Duodenal mucosa (tissue), 2 donors: ENCODE results near the gene UNC5B.

Experiments
- H3K27ac ChIP-seq: one replicate; pipeline ENCODE4 v1.7.0; 2013; ENCODE audit warnings: low read depth, low read length
- H3K27me3 ChIP-seq, 2 donors: one replicate each; pipeline ENCODE4 v1.7.0; 2013; ENCODE audit warnings: low read length in 2 of 2, control low read depth in 1 of 2; ENCODE audit not compliant: insufficient read depth in 2 of 2, control insufficient read depth in 1 of 2
- H3K36me3 ChIP-seq, 2 donors: one replicate each; pipeline ENCODE4 v1.7.0; 2013; ENCODE audit warnings: low read length in 2 of 2, control low read depth in 1 of 2; ENCODE audit not compliant: insufficient read depth in 2 of 2, control insufficient read depth in 1 of 2
- H3K4me1 ChIP-seq, 2 donors: one replicate each; pipeline ENCODE4 v1.7.0; 2013; ENCODE audit warnings: low read length in 2 of 2, control low read depth in 1 of 2; ENCODE audit not compliant: insufficient read depth in 2 of 2, control insufficient read depth in 1 of 2
- H3K4me3 ChIP-seq, 2 donors: one replicate each; pipeline ENCODE4 v1.7.0; 2013; ENCODE audit warnings: low read length in 2 of 2, low read depth in 1 of 2
- H3K9ac ChIP-seq, 2 donors: one replicate each; pipeline ENCODE4 v1.7.0; 2013; ENCODE audit warnings: low read length in 2 of 2, low read depth in 1 of 2
- H3K9me3 ChIP-seq, 2 donors: one replicate each; pipeline ENCODE4 v1.7.0; 2013; ENCODE audit warnings: low read length in 2 of 2, control low read depth in 1 of 2; ENCODE audit not compliant: control insufficient read depth in 1 of 2

UNC5B gene

GRCh38 chr10:71338728-71339495 lies 126.5 kb downstream of the UNC5B start:
- Histone ChIP-seq H3K9ac (no peak overlapping the region), H3K4me1 (peaks cover 20 to 39% of the 10 kb centered on the region in 2 donors), H3K9me3 (no peaks in the 10 kb centered on the region), H3K27me3 (no peaks in the 10 kb centered on the region), H3K4me3 (no peak overlapping the region), H3K36me3 (peaks cover 0 to 8% of the 10 kb centered on the region in 2 donors), H3K27ac (no peak overlapping the region)

GRCh38 chr10:71339796-71340589 lies 127.6 kb downstream of the UNC5B start:
- Histone ChIP-seq H3K9me3 (no peaks in the 10 kb centered on the region), H3K4me1 (peaks cover 25 to 42% of the 10 kb centered on the region in 2 donors), H3K27me3 (no peaks in the 10 kb centered on the region), H3K36me3 (peaks cover 0 to 8% of the 10 kb centered on the region in 2 donors), H3K27ac (no peak overlapping the region), H3K4me3 (no peak overlapping the region), H3K9ac (no peak overlapping the region)

GRCh38 chr10:71342573-71343391 lies 130.4 kb downstream of the UNC5B start:
- no peak overlapping the region for H3K4me3 ChIP-seq
- no peaks in the 10 kb centered on the region for H3K27me3 ChIP-seq
- H3K9ac ChIP-seq: no peak overlapping the region
- H3K9me3 ChIP-seq: no peaks in the 10 kb centered on the region
- peaks cover 0 to 8% of the 10 kb centered on the region in 2 donors for H3K36me3 ChIP-seq
- H3K4me1 ChIP-seq: peaks cover 25 to 42% of the 10 kb centered on the region in 2 donors
- no peak overlapping the region for H3K27ac ChIP-seq

GRCh38 chr10:71343392-71343773 lies 131.0 kb downstream of the UNC5B start:
- Histone ChIP-seq H3K9ac (no peak overlapping the region), H3K9me3 (no peaks in the 10 kb centered on the region), H3K36me3 (peaks cover 0 to 8% of the 10 kb centered on the region in 2 donors), H3K4me3 (no peak overlapping the region), H3K4me1 (peaks cover 25 to 42% of the 10 kb centered on the region in 2 donors), H3K27me3 (no peaks in the 10 kb centered on the region), H3K27ac (no peak overlapping the region)

GRCh38 chr10:71344154-71344925 lies 132.0 kb downstream of the UNC5B start:
- Histone ChIP-seq H3K36me3 (peaks cover 0 to 4% of the 10 kb centered on the region in 2 donors), H3K9me3 (no peaks in the 10 kb centered on the region), H3K27me3 (no peaks in the 10 kb centered on the region), H3K4me3 (no peak overlapping the region), H3K9ac (no peak overlapping the region), H3K4me1 (peaks cover 20 to 35% of the 10 kb centered on the region in 2 donors), H3K27ac (no peak overlapping the region)

GRCh38 chr10:71344993-71345480 lies 132.7 kb downstream of the UNC5B start:
- Histone ChIP-seq H3K9me3 (no peaks in the 10 kb centered on the region), H3K27ac (no peak overlapping the region), H3K36me3 (peaks cover 0 to 3% of the 10 kb centered on the region in 2 donors), H3K4me1 (peaks cover 13 to 29% of the 10 kb centered on the region in 2 donors), H3K27me3 (no peaks in the 10 kb centered on the region), H3K9ac (no peak overlapping the region), H3K4me3 (no peak overlapping the region)

GRCh38 chr10:71345694-71346093 lies 133.3 kb downstream of the UNC5B start:
- H3K4me1 ChIP-seq: peaks cover 12 to 23% of the 10 kb centered on the region in 2 donors
- no peaks in the 10 kb centered on the region for H3K27me3 ChIP-seq
- H3K36me3 ChIP-seq: peaks cover 0 to 3% of the 10 kb centered on the region in 2 donors
- H3K27ac ChIP-seq: no peak overlapping the region
- H3K9me3 ChIP-seq: no peaks in the 10 kb centered on the region
- no peak overlapping the region for H3K4me3 ChIP-seq
- H3K9ac ChIP-seq: no peak overlapping the region

- no peak overlapping the region for H3K9ac ChIP-seq
- no peaks in the 10 kb centered on the region for H3K9me3 ChIP-seq
- no peak overlapping the region for H3K4me3 ChIP-seq
- H3K4me1 ChIP-seq: peaks cover 12 to 18% of the 10 kb centered on the region in 2 donors
- peaks cover 0 to 3% of the 10 kb centered on the region in 2 donors for H3K36me3 ChIP-seq
- H3K27me3 ChIP-seq: no peaks in the 10 kb centered on the region
- no peak overlapping the region for H3K27ac ChIP-seq
Measured at GRCh38 chr10:71346731-71347130, 134.4 kb downstream of the UNC5B start.

GRCh38 chr10:71347587-71348395 lies 135.4 kb downstream of the UNC5B start:
- H3K36me3 ChIP-seq: peaks cover 0 to 3% of the 10 kb centered on the region in 2 donors
- no peaks in the 10 kb centered on the region for H3K27me3 ChIP-seq
- H3K27ac ChIP-seq: no peak overlapping the region
- H3K9me3 ChIP-seq: no peaks in the 10 kb centered on the region
- no peak overlapping the region for H3K9ac ChIP-seq
- H3K4me1 ChIP-seq: peaks cover 12 to 20% of the 10 kb centered on the region in 2 donors
- H3K4me3 ChIP-seq: no peak overlapping the region
